Right atrium auricular region (tissue), 2 donors: ENCODE measurements around the gene OR4D11. TPM values are rescaled to one million over a fixed set of nuclear protein-coding genes. Genes with fewer than 3 reads are reported as not detected.

Experiments
- DNase-seq: peaks from one replicate; pipeline ENCODE4 v3.0.0-alpha.2; 2019; ENCODE audit warnings: low spot score
- H3K27ac ChIP-seq, 2 donors: fragments of 200-600 bp; sonication (generic); 1 replicate in 1 of 2; 2 replicates in 1 of 2; pipeline ENCODE4 v1.5.1; 2016 to 2019
- H3K27me3 ChIP-seq, 2 donors: fragments of 200-600 bp; sonication (generic); one replicate each; pipeline versions ENCODE4 v1.5.1 to v1.6.0; 2017 to 2019
- H3K36me3 ChIP-seq: fragments of 200-600 bp; sonication (generic); one replicate; pipeline ENCODE4 v1.5.1; 2016
- H3K4me1 ChIP-seq, 2 donors: fragments of 200-600 bp; sonication (generic); one replicate each; pipeline versions ENCODE4 v1.5.1 to v1.6.0; 2017 to 2019
- H3K4me3 ChIP-seq, 2 donors: fragments of 200-600 bp; sonication (generic); 1 replicate in 1 of 2; 2 replicates in 1 of 2; pipeline ENCODE4 v1.5.1; 2017 to 2019; ENCODE audit warnings: mild to moderate bottlenecking in 1 of 2, moderate library complexity in 1 of 2
- H3K9me3 ChIP-seq, 2 donors: fragments of 200-600 bp; sonication (generic); one replicate each; pipeline ENCODE4 v1.5.1; 2019
- total RNA-seq, 2 donors: library from RNA; depleted of rRNA; stranded (reverse); fragments of >200 nt; gene quantifications; one replicate each; pipeline ENCODE4 v1.1.0, GENCODE V29; 2016
- TF ChIP-seq, protein P1 (sequence below), 2 donors: fragments of 200-600 bp; sonication (generic); IDR thresholded peaks; one replicate each; pipeline ENCODE4 v1.5.1; 2019; ENCODE audit warnings: antibody characterized with exemption in 2 of 2

OR4D11 gene
- total RNA-seq: not detected

DNA sequence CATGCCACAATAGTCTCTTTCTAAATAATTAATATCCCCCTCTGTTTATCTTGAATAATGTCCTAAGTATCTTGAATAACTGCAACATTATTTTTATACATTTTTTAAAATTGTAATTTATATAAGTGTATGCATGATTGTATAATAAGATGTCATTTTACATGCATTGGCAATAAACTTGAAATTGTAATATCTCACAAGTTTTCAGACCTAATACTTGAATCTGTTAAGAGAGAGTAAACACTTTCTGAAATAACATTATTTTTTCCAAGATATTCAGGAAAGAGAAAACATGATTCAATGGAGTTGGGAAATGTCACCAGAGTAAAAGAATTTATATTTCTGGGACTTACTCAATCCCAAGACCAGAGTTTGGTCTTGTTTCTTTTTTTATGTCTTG, at the start of gene OR4D11:
Gene OR4D11 (plus strand): TSS at position 301 of the 400 bp plus-strand sequence. CDS start 0 bp downstream, at position 301.
- no peaks in the 10 kb centered on the region for H3K9me3 ChIP-seq
- no peak within 1 kb of the TSS for H3K4me3 ChIP-seq
- no peaks in the 10 kb centered on the region for H3K27me3 ChIP-seq
- TF ChIP-seq, protein P1, sequence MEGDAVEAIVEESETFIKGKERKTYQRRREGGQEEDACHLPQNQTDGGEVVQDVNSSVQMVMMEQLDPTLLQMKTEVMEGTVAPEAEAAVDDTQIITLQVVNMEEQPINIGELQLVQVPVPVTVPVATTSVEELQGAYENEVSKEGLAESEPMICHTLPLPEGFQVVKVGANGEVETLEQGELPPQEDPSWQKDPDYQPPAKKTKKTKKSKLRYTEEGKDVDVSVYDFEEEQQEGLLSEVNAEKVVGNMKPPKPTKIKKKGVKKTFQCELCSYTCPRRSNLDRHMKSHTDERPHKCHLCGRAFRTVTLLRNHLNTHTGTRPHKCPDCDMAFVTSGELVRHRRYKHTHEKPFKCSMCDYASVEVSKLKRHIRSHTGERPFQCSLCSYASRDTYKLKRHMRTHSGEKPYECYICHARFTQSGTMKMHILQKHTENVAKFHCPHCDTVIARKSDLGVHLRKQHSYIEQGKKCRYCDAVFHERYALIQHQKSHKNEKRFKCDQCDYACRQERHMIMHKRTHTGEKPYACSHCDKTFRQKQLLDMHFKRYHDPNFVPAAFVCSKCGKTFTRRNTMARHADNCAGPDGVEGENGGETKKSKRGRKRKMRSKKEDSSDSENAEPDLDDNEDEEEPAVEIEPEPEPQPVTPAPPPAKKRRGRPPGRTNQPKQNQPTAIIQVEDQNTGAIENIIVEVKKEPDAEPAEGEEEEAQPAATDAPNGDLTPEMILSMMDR (IDR thresholded peaks at IDR 0.05): no peak
- H3K27ac ChIP-seq: no peak within 1 kb of the TSS
- no peaks in the 10 kb centered on the region for H3K36me3 ChIP-seq
- DNase-seq: no peak
- H3K4me1 ChIP-seq: no peaks in the 10 kb centered on the region

DNA sequence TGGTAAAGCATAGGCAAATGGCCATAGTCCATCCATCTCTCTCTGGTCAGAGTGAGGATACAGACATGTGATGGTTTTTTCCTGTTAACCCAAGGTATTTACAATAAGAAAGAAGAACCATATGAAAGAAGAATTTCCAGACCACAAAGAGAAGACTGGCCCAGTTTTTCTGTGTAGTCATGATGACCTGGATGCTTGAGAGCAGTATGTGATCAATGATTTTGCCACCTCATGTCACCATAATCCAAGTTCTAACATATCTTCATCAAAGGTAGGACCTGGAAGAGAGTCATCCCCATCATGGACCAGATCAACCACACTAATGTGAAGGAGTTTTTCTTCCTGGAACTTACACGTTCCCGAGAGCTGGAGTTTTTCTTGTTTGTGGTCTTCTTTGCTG, 46.7 kb upstream of the OR4D11 start, which contains the start of gene OR4D6:
Gene OR4D6 (plus strand): TSS at position 301 of the 400 bp plus-strand sequence. CDS start 0 bp downstream, at position 301.
- no peaks in the 10 kb centered on the region for H3K9me3 ChIP-seq
- H3K4me1 ChIP-seq: no peaks in the 10 kb centered on the region
- H3K4me3 ChIP-seq: no peak within 1 kb of the TSS
- TF ChIP-seq, protein P1 (IDR thresholded peaks at IDR 0.05): no peak
- no peaks in the 10 kb centered on the region for H3K27me3 ChIP-seq
- H3K27ac ChIP-seq: no peak within 1 kb of the TSS
- no peaks in the 10 kb centered on the region for H3K36me3 ChIP-seq
- no peak for DNase-seq

DNA sequence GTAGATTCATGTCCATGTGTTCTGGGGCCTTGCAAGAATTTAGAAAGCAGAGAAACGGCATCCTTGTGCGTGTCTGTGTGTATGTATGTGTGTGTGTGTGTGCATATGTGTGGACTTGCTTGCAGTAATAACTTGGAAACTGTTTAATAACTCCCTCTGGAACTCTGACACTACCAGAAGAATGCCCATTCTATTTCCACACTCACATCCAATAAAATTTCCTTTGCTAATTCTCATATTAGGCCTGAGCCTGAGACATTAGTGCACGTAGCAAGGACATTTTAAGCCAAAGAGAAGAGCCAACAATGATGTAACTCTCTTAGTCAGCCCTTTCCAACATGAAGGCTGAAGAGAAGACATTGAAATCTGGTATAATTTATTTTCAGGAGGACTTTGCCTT, 43.5 kb upstream of the OR4D11 start:
- no peaks in the 10 kb centered on the region for H3K36me3 ChIP-seq
- H3K4me3 ChIP-seq: no peak overlapping the region
- no peak for DNase-seq
- H3K27ac ChIP-seq: no peak overlapping the region
- H3K4me1 ChIP-seq: no peaks in the 10 kb centered on the region
- no peaks in the 10 kb centered on the region for H3K27me3 ChIP-seq
- TF ChIP-seq, protein P1 (IDR thresholded peaks at IDR 0.05): no peak
- H3K9me3 ChIP-seq: no peaks in the 10 kb centered on the region

DNA sequence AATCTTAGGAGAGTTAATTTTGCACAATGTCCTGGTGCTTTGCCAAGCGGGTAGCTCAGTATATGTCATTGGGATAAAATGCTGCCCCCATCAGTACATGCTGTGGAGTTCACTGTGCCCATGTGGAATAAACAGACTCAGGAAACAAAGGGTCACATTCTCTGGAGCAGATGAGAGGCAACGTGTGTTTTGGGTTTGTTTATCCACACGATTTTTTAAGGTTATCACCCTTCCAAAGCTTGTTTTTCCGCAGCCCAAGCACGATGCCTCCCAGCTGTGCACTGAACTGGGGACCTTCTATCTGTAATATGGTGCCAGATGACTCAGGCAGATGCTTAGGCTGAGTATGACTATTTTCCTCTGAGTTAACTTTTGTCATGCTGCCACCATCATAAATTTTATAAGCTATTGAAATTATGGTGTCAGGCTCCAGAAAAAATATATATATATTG, 40.2 kb upstream of the OR4D11 start:
- H3K9me3 ChIP-seq: no peaks in the 10 kb centered on the region
- H3K36me3 ChIP-seq: no peaks in the 10 kb centered on the region
- DNase-seq: no peak
- H3K27ac ChIP-seq: no peak overlapping the region
- no peaks in the 10 kb centered on the region for H3K4me1 ChIP-seq
- H3K4me3 ChIP-seq: no peak overlapping the region
- H3K27me3 ChIP-seq: no peaks in the 10 kb centered on the region
- TF ChIP-seq, protein P1 (IDR thresholded peaks at IDR 0.05): no peak

DNA sequence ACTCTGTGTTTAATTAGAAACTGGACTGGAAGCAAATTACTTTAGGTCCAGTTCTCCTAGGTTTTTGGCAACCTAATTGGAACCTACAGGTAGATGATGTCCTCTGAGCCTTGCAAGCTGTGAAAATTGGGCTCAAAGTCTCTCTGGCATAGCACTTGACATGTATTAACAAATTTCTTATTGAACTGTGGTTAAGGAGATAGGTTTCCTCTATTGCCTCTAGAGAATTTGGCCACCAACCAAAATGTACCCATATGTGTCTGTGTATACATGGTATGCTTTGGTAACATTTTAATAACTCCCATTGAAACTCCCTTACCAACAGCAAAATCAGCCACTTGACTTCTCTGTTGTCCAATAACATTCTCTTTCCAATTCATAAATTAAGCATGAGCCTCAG, 30.4 kb upstream of the OR4D11 start, which contains the start of gene OR4D10:
Gene OR4D10 (plus strand): TSS at position 301 of the 400 bp plus-strand sequence. CDS start 4,115 bp downstream, outside the sequence.
- TF ChIP-seq, protein P1 (IDR thresholded peaks at IDR 0.05): no peak
- no peak within 1 kb of the TSS for H3K27ac ChIP-seq
- no peaks in the 10 kb centered on the region for H3K4me1 ChIP-seq
- H3K36me3 ChIP-seq: no peaks in the 10 kb centered on the region
- no peaks in the 10 kb centered on the region for H3K27me3 ChIP-seq
- H3K9me3 ChIP-seq: no peaks in the 10 kb centered on the region
- DNase-seq: no peak
- H3K4me3 ChIP-seq: no peak within 1 kb of the TSS

DNA sequence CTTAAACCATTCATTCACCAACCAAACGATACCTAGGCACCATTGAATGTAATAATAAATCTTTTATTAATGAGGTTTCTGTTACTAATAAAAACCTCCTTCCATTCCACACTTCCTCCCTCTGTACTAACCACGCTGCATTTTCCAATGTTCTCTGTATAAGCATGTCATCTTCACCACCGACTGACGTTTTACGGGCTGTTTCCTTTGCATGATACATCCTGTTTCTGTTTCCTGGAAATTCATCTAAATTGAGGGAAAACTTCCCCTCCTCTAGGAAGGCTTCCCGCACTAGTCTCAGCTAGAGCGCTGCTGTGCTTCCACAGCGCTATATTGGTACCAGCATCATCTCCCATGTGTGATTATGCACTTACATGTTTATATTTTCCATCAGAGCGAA, 28.2 kb upstream of the OR4D11 start:
- H3K4me3 ChIP-seq: no peak overlapping the region
- no peaks in the 10 kb centered on the region for H3K27me3 ChIP-seq
- H3K9me3 ChIP-seq: no peaks in the 10 kb centered on the region
- H3K36me3 ChIP-seq: no peaks in the 10 kb centered on the region
- H3K27ac ChIP-seq: no peak overlapping the region
- TF ChIP-seq, protein P1 (IDR thresholded peaks at IDR 0.05): no peak
- DNase-seq: no peak
- H3K4me1 ChIP-seq: no peaks in the 10 kb centered on the region
